Pancreas (tissue), 10 donors: ENCODE results near the gene PEAK1. TPM values are rescaled to one million over a fixed set of nuclear protein-coding genes. Genes with fewer than 3 reads are reported as not detected.

Experiments
- ATAC-seq, 4 donors: fragments of 200-7000 bp; cut with Tn5 transposase; one replicate each; pipeline versions ENCODE4 v1.8.0 to v1.9.1; 2020; ENCODE audit warnings: mild to moderate bottlenecking in 4 of 4, moderate library complexity in 4 of 4
- DNase-seq, 6 donors: peaks; one replicate each; pipeline ENCODE4 v3.0.0-alpha.2; 2020
- FAIRE-seq: peaks from 2 replicates; lab custom pipeline; 2012; peaks lifted over from hg19 to GRCh38; lab: Jason Lieb, UNC
- H3K27ac ChIP-seq, 4 donors: fragments of 200-600 bp; sonication (generic); 1 replicate in 3 of 4; 2 replicates in 1 of 4; pipeline versions ENCODE4 v1.5.0 to v1.8.0; 2020
- H3K27me3 ChIP-seq, 4 donors: fragments of 200-600 bp; one replicate each; pipeline ENCODE4 v1.8.0; 2021
- H3K36me3 ChIP-seq, 3 donors: fragments of 200-600 bp; sonication (generic) in 1 of 3; one replicate each; pipeline versions ENCODE4 v1.5.0 to v1.8.0; 2020 to 2021
- H3K4me1 ChIP-seq, 3 donors: fragments of 200-600 bp; one replicate each; pipeline ENCODE4 v1.8.0; 2021
- H3K4me3 ChIP-seq, 4 donors: fragments of 200-600 bp; sonication (generic) in 2 of 4; one replicate each; pipeline versions ENCODE4 v1.5.0 to v1.8.0; 2020 to 2021
- H3K9me3 ChIP-seq, 4 donors: fragments of 200-600 bp; one replicate each; pipeline ENCODE4 v1.8.0; 2021
- CTCF ChIP-seq, 4 donors: fragments of 200-600 bp; sonication (generic) in 3 of 4; IDR thresholded peaks; one replicate each; pipeline versions ENCODE4 v1.5.0 to v1.8.0; 2021; ENCODE audit warnings: antibody characterized with exemption in 4 of 4
- WGBS, 2 donors: extraction: QIAGEN DNeasy Blood & Tissue Kit; methylation state at CpG; one replicate each; pipeline ENCODE4 v1.1.7; 2013; 5-methylcytosine and 5-hydroxymethylcytosine counted together
- intact Hi-C, 3 donors: fragments of 100-400 bp; cut with DNase I; formaldehyde crosslinking; loops; one replicate each; pipeline versions ENCODE4 v1.11.1 to v1.14.2; 2022
- polyA plus RNA-seq, 2 donors: library from polyadenylated mRNA; stranded (reverse); fragments of 200-250 nt; gene quantifications; one replicate each; pipeline ENCODE4 v1.2.3, GENCODE V29; 2013
- total RNA-seq, 6 donors: library from RNA; stranded (reverse); fragmentation: NEBNext Ultra II Directional in 4 of 6; extraction: Animal tissue kit (Norgen Biotek cat#: 25700) in 4 of 6; gene quantifications; one replicate each; pipeline versions ENCODE4 v1.2.1 to v1.2.4, GENCODE V29; 2021 to 2023
- donor health status: healthy with polysubstance abuse.
- donor health status: DM: no; HTN: no; CAD: no; lungs with moderate emphysema.
- donor health status: DM: no; HTN: no; CAD: no.
- donor health status: control.
- donor health status: control.
- donor health status: Bipolar disorder and iron deficiency.
- donor health status: DM: yes; HTN: yes; CAD: no.
- donor health status: DM: no; HTN: no; CAD: no.
- donor health status: DM: no; HTN: no; CAD: no.
- donor health status: DM: yes; HTN: yes; CAD: no.

Gene PEAK1
- total RNA-seq (10 to 100 TPM in 5 of 6 donors, 1 to 10 TPM in 1; 9.1 to 27.6 (median 12.5) TPM), polyA plus RNA-seq (1 to 10 TPM; 1.8 to 4.6 TPM)

GRCh38 chr15:77419836-77420609 lies at the start of gene PEAK1:
TSS of gene PEAK1 (minus strand) at chr15:77420104. CDS start at chr15:77181926, 238,178 bp downstream.
- H3K36me3 ChIP-seq, result no peaks in the 10 kb centered on the region
- peak within 1 kb of the TSS; percentile 82 to 96 (median 88) for H3K27ac ChIP-seq
- peak within 1 kb of the TSS; percentile 67 to 94 (median 82) for H3K4me3 ChIP-seq
- 1% methylated on average over 81 to 92 of the region's 92 CpGs for WGBS, 2 donors
- peaks cover 0 to 36% (median 29%) of the 10 kb centered on the region in 3 donors for H3K4me1 ChIP-seq
- H3K27me3 ChIP-seq, result no peaks in the 10 kb centered on the region
- H3K9me3 ChIP-seq, result no peaks in the 10 kb centered on the region
- TF ChIP-seq CTCF (IDR thresholded peaks at IDR 0.05), result no peak
- DNase-seq (peak; percentile 97 to 100 (median 100)), ATAC-seq (peak; percentile 95 to 98 (median 96)), FAIRE-seq (no peak)
- intact Hi-C loops, result loop anchor here in 1 of 3 donors (10.0 kb wide), 1 partner anchor 75 kb away; no protein-coding TSS in a partner anchor

GRCh38 chr15:77468896-77469295 lies 49.0 kb upstream of the PEAK1 start:
- TF ChIP-seq CTCF (IDR thresholded peaks at IDR 0.05), result no peak
- no peak for ATAC-seq
- no peak for DNase-seq

GRCh38 chr15:77466521-77466920 lies 46.6 kb upstream of the PEAK1 start:
- ATAC-seq (no peak), FAIRE-seq (no peak), DNase-seq (no peak)
- Histone ChIP-seq H3K4me1 (peaks cover 4 to 12% (median 6%) of the 10 kb centered on the region in 3 donors), H3K36me3 (peaks cover 0 to 28% (median 6%) of the 10 kb centered on the region in 3 donors), H3K4me3 (no peak overlapping the region), H3K9me3 (no peaks in the 10 kb centered on the region), H3K27me3 (no peaks in the 10 kb centered on the region), H3K27ac (no peak overlapping the region)
- intact Hi-C loops, result no loop called here
- TF ChIP-seq CTCF (IDR thresholded peaks at IDR 0.05), result no peak
- WGBS, 2 donors, result 95 to 97% methylated on average over 1 of the region's 1 CpG

More at GRCh38 chr15:77468896-77469295, 49.0 kb upstream of the PEAK1 start:
- H3K4me3 ChIP-seq, result no peak overlapping the region
- no peak for FAIRE-seq
- peaks cover 4 to 12% (median 6%) of the 10 kb centered on the region in 3 donors for H3K4me1 ChIP-seq
- no peaks in the 10 kb centered on the region for H3K27me3 ChIP-seq
- intact Hi-C loops, result no loop called here
- no peak overlapping the region for H3K27ac ChIP-seq
- H3K9me3 ChIP-seq, result no peaks in the 10 kb centered on the region
- peaks cover 0 to 41% (median 6%) of the 10 kb centered on the region in 3 donors for H3K36me3 ChIP-seq
- 71 to 92% methylated on average over 3 of the region's 3 CpGs for WGBS, 2 donors

GRCh38 chr15:77464129-77464865 lies 44.4 kb upstream of the PEAK1 start:
- Histone ChIP-seq H3K4me1 (peaks cover 4 to 12% (median 6%) of the 10 kb centered on the region in 3 donors), H3K36me3 (peaks cover 0 to 23% (median 6%) of the 10 kb centered on the region in 3 donors), H3K4me3 (no peak overlapping the region), H3K9me3 (no peaks in the 10 kb centered on the region), H3K27me3 (no peaks in the 10 kb centered on the region), H3K27ac (peak overlapping the region in 1 of 4 donors; percentile 9)
- intact Hi-C loops, result no loop called here
- WGBS, 2 donors, result 70 to 74% methylated on average over 3 of the region's 3 CpGs
- FAIRE-seq (no peak), ATAC-seq (peak; percentile 75 to 97 (median 80)), DNase-seq (no peak)
- no peak for TF ChIP-seq CTCF (IDR thresholded peaks at IDR 0.05)
